GM21526 (cell line): ENCODE results near the gene MEOX1.
"Not testable (repeated sequence)": the region's sequence is repeated elsewhere in the genome, so short reads cannot be mapped to it uniquely, and the experiment has no call there.

ENCODE experiments used
- ATAC-seq: cut with Tn5 transposase; IDR thresholded peaks from one replicate; pipeline ENCODE4 v1.9.1; 2021; ENCODE audit warnings: moderate library complexity; ENCODE audit not compliant: unreplicated experiment, low FRiP score

Gene MEOX1

DNA sequence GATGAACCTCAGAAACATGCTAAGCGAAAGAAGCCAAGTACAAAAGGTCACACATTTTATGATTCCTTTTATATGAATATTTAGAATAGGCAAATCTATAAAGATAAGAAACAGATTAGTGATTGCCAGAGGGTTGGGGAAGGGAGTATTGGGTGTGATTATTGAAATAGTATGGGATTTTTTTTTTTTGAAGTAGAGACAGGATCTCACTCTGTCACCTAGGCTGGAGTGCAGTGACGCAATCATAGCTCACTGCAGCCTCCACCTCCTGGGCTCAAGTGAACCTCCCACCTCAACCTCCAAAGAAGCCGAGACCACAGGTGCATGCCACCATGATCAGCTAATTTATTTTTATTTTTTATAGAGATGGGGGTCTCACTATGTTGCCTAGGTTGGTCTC lies 35.7 kb downstream of the MEOX1 start:
- ATAC-seq: no peak

DNA sequence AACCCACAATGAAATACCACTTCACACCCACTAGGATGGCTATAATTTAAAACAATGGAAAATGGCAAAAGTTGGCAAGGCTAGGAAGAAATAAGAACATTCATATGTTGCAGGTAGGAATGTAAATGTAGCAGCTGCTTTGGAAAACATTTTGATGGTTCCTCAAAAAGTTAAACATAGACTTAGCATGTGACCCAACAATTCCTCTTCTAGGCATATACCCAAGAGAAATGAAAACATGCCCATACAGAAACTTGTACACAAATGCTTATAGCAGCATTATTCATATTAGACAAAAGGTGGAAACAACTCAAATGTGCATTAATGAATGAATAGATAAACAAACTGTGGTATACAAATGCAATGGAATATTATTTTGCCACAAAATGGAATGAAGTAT lies 36.1 kb downstream of the MEOX1 start:
- no peak for ATAC-seq

DNA sequence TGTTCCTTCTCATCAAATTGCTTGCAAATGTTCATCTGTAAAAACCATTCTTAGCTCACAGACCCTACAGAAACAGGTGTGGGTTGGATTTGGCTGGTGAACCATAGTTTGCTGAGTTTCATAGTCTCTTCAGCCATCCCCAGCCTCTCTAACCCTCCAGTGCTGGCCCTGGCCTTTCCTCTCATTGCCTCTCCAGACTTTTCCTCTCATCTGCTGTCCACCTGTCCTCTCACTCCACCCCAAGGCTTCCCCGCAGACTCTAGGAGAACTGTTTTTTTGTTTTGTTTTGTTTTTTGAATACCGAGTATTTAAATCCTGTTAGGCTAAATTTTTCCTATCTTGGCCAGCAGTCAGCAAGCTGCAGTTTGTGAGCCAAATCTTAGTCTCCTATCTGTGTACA lies 41.1 kb downstream of the MEOX1 start:
- ATAC-seq: no peak

DNA sequence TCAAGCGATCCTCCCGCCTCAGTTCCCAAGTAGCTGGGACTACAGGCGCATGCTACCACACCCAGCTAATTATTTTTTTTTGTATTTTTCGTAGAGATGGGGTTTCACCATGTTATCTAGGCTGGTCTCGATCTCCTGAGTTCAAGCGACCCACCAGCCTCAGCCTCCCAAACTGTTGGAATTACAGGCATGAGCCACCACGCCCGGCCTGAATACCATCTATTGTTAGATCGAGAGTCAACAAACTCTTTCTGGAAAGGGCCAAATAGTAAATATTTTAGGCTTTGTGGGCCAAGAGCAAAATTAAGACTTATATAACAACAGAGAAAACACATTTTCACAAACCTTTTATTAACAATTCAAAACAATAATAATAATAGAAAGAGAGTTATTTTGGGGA lies 41.6 kb downstream of the MEOX1 start:
- ATAC-seq: no peak

DNA sequence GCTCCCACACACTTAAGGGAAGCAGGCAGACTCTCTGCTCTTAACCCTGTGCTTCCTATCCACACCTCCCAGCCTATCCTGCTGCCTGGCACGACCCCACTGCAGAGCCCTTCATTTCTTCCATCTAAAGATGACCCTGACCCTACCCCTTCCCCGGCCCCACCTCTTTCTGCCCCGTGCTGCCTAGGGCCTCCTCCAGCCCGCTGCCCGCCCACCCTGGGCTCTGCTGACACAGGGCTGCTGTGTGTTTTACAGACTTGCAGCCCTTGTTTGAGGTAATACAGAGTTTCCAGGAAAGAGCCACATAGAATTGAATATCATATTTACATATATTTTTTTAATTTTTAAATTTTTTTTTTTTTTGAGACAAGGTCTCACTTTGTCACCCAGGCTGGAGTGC lies 42.0 kb downstream of the MEOX1 start:
- no peak for ATAC-seq

DNA sequence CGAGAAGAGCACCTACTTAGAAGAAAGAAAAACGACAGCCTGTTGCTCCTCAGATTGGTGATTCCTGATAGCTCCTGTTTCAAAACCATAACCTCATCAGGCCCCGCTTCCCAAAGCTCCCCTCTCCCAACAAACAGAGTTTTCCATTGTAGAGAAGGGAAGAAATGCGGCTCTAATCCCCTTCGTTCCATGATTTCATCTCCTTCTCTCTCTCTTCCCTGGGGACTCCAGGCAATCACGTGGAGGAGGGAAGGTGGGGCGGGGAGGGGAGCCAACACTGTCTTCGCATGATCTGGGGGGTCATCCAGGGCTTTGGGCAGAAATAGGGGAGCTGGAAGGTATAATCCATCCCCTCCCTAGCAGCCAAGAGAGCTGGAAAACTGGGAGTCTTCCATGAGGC lies 43.4 kb downstream of the MEOX1 start:
- ATAC-seq: no peak

DNA sequence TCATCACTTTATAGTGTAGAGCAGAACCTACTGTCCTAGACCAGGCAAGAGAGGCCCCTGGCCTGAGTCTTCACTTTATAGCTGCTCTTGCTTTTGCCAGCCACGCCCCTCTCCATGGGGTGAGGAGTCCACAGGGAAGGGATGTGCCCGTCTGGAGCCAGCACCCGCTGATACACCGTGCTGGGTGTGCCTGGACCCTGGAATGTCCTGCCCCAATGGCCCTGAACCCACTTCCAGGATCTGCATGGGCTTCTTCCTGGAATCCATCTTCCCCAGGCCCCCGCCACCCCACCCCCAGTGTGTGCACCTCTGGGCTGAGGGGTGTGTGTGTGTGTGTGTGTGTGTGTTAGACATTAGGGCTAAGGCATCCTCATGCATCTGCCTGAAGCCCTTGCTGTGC lies 44.9 kb downstream of the MEOX1 start:
- ATAC-seq: no peak

DNA sequence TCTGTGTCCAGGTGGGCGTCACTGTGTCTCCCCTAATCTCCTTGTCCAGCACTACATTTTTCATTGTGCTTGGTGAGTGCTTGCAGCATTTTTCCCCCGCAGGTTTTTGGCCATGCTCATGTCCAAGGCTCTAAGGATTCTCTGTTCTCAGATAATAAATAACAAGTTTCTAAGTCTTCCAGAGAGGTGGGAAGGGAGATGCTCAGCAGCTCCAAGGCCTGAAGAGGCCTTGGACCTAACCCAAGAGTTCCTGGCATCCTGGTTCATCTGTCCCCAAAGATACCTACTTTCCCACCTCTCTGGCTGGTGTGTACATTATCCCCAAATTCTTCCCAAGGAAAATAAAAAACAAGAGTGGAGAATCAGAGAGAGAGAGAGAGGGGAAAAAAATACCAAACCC lies 45.3 kb downstream of the MEOX1 start:
- no peak for ATAC-seq

DNA sequence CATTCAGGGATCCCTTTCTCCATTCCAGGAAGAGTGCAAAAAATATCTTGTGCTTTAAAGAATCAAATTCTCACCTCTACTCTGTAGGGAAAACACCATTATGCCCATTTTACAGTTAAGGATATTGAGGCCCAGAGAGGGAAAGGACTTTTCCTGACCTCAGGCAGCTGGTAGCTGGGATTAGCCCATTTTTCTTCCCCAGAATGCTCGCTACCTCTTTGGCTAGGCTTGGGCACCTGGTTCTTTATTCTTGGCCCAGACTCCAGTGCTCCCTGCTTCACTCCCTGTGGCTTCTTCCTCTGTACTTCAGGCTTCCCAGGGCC lies 45.7 kb downstream of the MEOX1 start:
- no peak for ATAC-seq

DNA sequence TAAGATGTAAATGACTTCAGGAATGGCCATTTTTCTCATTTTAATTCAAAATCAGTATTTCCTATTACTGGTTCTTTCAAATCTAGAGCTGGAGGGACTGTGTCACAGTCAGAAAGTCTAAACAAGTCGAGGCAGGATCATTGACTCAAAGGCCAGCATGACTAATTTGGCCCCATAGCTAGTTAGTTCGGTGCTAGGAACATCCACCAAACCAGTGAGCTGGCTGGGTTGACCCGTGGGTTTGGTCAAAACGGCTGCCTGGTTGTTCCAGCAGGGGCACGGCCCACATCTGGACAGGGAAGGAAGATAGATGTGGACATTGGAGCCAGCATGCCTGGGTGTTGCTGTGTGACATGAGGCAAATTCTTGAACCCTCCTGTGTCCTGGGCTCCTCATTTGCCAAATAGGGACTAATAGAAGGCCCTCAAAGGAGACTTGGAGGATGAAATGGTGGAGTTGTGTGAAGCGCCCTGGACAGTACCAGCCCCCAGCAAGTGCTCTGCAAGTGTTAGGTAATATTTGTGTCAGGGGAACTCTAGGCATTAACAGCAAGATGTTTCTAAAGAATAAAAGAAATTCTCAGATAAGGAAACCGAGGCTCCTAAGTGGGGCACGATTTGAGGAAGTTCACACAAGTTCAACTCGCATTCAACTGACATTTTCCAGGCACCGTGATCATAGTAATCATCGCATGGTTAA lies 46.2 kb downstream of the MEOX1 start:
- ATAC-seq: no peak

DNA sequence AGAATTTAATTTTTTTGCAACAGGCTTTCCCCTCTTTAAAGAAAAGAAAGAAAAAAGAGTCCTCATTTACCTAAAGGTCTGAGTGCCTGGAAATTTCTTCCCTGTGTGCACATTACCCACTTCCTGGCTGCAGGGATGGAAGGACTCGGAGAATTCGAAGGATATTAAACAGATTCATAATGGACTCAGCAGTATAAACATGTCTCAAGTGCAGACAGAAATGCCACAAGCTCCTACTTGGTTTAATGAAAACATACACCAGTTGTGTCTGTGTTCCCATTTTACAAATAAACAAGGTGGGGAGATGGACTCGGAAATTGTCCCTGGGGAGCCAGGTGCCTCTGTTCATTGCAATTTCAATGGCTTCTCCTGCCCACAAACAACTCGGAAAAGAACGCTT lies 47.2 kb downstream of the MEOX1 start:
- no peak for ATAC-seq

DNA sequence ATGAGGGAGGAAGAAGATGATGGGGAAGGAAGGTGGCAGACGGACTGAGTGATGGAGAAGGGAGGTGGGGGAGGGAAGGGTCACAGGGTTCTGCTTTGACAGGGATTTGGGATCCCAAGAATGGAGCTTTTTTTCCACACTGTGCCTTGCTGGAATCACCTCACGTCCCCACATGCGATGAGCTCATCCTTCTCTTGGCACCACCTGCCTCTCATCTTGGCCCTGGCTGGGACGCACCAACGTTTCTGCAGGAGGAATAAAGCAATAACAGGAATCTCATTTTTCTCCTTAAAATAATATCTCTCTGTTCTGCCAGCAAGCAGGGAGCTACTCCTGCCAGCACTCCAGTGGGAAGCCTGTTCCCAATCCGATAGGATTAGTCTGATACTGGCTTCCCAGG lies 47.8 kb downstream of the MEOX1 start:
- ATAC-seq: no peak

DNA sequence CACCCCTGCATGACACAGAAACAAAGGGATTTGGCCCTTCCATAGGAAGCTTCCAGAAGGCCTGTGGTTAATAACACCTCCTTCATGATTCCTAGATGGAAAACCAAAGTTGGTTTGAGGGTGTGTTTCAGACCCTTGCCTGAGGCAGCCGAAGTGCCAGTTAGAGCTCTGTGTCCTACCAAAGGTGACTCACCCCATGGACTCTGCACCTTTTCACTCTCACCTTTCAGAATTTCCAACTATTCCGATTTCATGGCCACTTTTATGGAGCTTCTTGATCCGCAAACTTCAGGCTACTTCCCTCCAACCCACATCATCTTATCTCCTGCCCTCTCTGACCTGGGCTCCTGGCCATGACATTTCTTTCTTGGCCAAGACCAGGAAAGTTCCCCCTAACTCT lies 49.2 kb downstream of the MEOX1 start:
- no peak for ATAC-seq

DNA sequence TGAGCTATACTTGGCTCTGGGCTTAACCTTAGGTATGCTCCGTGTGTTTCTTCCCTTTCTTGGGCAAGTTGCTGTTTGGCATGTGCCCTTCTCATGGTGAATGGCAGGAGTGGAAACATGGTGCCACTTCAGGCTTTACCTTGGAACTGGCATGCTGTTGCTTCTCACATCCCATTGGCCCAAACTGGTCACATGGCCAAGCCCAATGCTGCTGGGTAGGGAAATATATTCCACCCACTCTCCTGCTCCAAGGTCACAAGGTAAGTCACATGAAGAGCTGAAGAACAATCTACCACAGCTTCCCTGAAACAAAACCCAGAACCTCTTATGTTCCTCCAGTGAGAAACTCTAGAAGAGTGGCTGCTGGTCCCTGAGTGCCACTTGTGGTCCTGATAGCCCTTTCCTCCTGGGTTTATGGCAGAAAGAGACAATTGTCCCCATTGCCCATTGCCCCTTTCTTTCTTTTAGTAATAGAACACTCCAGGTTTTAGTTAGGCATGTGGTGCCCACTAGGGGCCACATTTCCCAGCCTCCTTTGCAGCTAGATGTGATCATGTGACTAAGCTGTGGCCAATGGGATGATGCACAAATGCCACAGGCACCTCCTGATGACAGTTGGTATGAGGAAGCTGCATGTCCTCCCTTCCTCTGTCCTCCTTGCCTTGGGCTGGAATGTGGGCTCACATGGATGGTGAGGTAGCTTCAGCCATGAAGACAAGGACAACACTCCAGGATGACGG lies 50.3 kb downstream of the MEOX1 start:
- no peak for ATAC-seq

DNA sequence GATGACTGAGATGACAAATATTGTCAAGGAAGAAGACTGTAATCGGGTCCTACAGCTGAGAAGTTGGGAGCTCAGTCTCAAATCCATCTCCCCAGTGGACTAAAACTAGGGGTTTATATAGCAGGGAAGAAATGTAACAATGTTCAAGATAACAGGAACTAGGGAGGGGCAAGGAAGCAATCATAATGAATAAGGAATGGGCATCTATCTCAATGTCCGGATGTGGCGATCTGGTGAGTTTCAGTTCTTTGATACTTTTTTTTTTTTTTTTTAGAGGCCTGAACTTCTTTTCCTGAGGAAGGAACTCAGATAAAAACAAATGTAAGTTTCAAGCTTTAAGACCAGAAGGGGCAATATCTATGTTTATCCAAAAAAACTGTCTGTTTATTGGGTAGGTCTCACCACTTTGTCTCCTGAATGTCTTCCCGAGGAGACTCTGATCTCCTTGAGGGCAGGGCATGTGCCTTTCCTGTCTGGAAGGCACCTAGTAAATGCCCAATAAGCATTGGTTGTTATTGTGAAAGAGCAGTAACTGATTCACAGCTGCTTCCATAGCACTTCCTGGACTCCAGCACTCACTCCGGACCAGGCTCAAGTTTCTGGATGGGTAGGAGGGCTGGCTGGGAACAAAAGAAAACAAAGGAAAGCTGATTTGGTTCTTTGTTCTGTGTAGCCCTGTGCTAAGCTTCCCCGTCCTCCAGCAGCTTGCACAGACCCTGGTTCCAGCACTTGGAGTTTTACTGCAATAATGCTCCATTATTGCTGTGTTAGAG lies 51.9 kb downstream of the MEOX1 start:
- no peak for ATAC-seq

DNA sequence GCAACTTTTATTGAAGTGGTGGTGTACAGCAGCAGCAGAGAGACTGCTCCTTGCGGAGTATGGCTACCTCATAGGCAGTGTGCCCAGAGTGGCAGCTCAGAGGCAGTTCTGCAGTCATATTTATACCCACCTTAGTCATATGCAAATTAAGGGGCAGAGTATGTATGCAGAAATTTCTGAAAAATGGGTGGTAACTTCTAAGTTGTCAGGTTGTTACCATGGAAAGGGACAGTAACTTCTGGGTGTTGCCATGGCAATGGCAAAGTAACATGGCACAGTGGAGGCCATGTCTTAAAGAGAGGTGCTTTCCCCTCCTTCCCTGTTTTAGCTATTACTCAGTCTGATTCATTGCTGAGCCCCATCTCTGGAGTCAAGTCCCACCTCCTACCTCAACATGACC lies 53.4 kb downstream of the MEOX1 start:
- no peak for ATAC-seq

DNA sequence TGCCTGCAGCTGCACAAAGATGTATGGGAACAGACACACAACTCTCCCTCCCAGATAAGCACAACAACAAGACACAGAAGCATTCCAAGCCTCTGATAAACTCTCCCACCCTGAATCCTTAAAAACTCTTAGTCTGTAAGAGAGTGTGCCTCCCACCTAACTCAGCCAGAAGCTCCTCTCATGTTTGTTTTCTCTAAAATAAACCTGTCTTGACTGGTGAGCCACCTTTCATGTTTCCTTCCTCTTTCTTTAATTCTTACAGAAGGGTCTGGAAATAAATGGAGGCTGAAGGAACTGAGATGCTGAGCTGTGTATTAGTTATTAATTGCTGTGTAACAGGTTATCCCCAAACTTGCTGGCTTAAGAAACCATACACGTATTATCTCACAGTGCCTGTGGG lies 57.2 kb downstream of the MEOX1 start:
- no peak for ATAC-seq

DNA sequence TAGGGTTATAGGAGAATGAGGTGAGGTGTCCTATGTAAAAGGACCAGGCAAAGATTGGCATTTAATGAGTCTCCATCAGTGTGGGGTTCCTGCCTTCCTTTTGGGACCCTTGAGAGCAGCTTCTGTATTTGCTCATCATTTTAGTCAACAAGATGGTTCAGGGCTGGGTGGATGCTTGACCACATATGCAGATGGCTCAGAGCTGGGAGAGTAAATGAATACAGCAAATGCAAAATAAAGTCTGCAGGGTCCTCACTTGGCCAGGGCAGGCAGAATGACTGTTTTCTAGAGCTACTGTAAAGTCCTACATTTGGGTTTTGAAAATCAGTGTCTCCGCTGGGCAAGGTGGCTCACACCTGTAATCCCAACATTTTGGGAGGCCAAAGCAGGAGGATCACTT lies 58.4 kb downstream of the MEOX1 start:
- ATAC-seq: no peak

DNA sequence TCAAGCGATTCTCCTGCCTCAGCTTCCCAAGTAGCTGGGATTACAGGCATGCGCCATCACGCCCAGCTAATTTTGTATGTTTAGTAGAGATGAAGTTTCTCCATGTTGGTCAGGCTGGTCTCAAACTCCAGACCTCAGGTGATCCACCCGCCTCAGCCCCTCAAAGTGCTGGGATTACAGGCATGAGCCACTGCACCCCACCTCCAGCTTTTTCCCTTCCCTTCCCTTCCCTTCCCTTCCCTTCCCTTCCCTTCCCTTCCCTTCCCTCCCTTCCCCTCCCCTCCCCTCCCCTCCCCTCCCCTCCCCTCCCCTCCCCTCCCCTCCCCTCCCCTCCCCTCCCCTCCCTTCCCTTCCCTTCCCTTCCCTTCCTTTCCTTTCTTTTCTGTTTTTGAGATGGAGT lies 59.2 kb downstream of the MEOX1 start:
- not testable (repeated sequence) for ATAC-seq

DNA sequence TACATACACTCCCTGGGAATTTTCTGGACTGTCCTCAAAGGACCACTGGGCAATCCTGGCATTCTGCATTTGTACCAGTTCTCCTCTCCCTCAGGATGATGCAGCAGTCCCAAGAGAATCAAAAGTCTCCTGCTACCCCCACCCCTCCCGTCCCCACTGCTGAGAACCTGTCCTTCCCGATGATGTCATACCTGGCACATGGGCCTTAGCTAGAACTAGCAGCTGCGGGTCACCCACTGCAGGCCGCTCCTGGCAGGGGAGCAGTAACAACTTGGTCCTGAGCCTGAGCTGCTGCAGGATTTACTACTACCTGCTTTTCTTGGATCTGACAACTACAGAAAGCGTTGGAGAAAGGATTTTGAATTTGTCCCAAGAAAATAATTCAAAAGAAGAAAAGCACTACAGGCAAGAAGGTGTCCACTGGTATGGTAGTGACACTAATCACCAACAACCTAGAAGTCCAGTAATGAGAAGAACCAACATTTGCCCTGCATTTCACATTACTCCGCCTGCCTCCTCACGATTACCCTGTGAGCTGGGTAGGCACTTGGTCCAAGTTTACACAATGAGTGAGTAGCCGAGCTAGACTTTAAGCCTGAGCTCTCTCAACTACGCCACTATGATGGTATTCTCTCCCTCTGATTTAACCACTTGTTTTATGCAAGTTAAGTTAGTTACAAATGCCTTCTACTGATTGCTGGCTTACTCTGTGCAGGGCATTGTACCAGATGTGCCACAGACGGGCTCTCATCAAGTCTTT lies 60.3 kb downstream of the MEOX1 start:
- ATAC-seq: no peak

DNA sequence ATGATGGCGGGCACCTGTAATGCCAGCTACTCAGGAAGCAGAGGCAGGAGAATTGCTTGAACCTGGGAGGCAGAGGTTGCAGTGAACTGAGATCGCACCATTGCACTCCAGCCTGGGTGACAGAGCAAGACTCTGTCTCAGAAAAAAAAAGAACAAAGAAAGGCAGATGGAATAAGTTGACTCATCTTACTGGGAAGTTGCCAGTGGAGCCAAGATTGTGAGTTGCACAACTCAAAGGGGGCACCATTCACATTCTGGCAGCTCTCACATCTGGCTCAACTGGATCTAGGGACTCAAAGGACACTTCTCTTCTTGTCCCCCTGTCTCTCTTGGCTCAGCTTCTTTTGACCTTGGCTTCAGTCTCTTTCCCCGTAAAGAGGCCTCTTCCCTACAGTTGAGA lies 61.9 kb downstream of the MEOX1 start:
- ATAC-seq: no peak
